Bronchial epithelial cell (primary cell): ENCODE data around the gene ERG28. TPM values are rescaled to one million over a fixed set of nuclear protein-coding genes. Genes with fewer than 3 reads are reported as not detected.
"Not testable (repeated sequence)": the region's sequence is repeated elsewhere in the genome, so short reads cannot be mapped to it uniquely, and the experiment has no call there.

Source experiments
- DNase-seq: peaks from one replicate; pipeline ENCODE4 v3.0.0-alpha.2; 2010; ENCODE audit warnings: low read depth
- FAIRE-seq: peaks from 2 replicates; lab custom pipeline; 2011; peaks lifted over from hg19 to GRCh38; lab: Jason Lieb, UNC
- H3K27me3 ChIP-seq: 2 replicates; pipeline ENCODE4 v1.5.1; 2011; ENCODE audit warnings: low read length; ENCODE audit not compliant: control insufficient read depth, insufficient read depth
- H3K36me3 ChIP-seq: 2 replicates; pipeline ENCODE4 v1.5.1; 2011; ENCODE audit warnings: low read length; ENCODE audit not compliant: control insufficient read depth, insufficient read depth
- H3K4me3 ChIP-seq: 2 replicates; pipeline ENCODE4 v1.5.1; 2011; ENCODE audit warnings: mild to moderate bottlenecking, low read depth, low read length, control low read depth
- CTCF ChIP-seq: IDR thresholded peaks from 2 replicates; pipeline ENCODE4 v1.5.1; 2011; ENCODE audit warnings: mild to moderate bottlenecking, moderate library complexity, low read length, control low read depth, inconsistent platforms; ENCODE audit not compliant: insufficient read depth, severe bottlenecking
- total RNA-seq: library from RNA; depleted of rRNA; stranded (reverse); fragments of >200 nt; gene quantifications from 2 replicates; pipeline ENCODE4 v1.2.1, GENCODE V29; 2014

The ERG28 gene
- total RNA-seq, 1 donor from 2014 or later, result 4.2 TPM

GRCh38 chr14:75604979-75605851, 55.5 kb downstream of the ERG28 start:
- FAIRE-seq (no peak), DNase-seq (peak; percentile 17)
- no peak for TF ChIP-seq CTCF
- Histone ChIP-seq H3K4me3 (no peak overlapping the region), H3K27me3 (no peaks in the 10 kb centered on the region), H3K36me3 (no peaks in the 10 kb centered on the region)

- no peak for FAIRE-seq
- no peak for DNase-seq
- TF ChIP-seq CTCF, result no peak
- H3K4me3 ChIP-seq, result no peak overlapping the region
- H3K36me3 ChIP-seq, result no peaks in the 10 kb centered on the region
- no peaks in the 10 kb centered on the region for H3K27me3 ChIP-seq
Observed at GRCh38 chr14:75602503-75602902, 58.2 kb downstream of the ERG28 start.

- not testable (repeated sequence) for H3K27me3 ChIP-seq, DNase-seq, H3K4me3 ChIP-seq, FAIRE-seq, H3K36me3 ChIP-seq
Observed at GRCh38 chr14:75601061-75601460, 59.6 kb downstream of the ERG28 start.

- not testable (repeated sequence) for DNase-seq, H3K36me3 ChIP-seq, H3K27me3 ChIP-seq, FAIRE-seq, H3K4me3 ChIP-seq
Observed at GRCh38 chr14:75600100-75600499, 60.6 kb downstream of the ERG28 start.

Other genes starting within 250 kb of the ERG28 start
- gene JDP2, start 232.9 kb downstream of the ERG28 start, total RNA-seq, result 58.4 and 63.8 TPM in 2 replicates
- 2.6 and 3.4 TPM in 2 replicates for gene BATF, start 138.4 kb downstream of the ERG28 start, total RNA-seq
- gene FLVCR2, start 82.3 kb downstream of the ERG28 start, total RNA-seq, result 0.79 and 2.8 TPM in 2 replicates
- 15.5 and 20.0 TPM in 2 replicates for gene TTLL5, start 370 bp upstream of the ERG28 start, total RNA-seq